ENCODE results near the gene TUBA3E.

GRCh38 chr2:130231656-130232055 lies 33.4 kb upstream of the TUBA3E start:
- TF ChIP-seq ZNF274 (IDR thresholded peaks at IDR 0.05; ENCODE audit: low read length) (no peak), ZNF274 (tag by site-specific recombination; IDR thresholded peaks at IDR 0.05; ENCODE audit: borderline replicate concordance) (no peak), CTCF (tag by site-specific recombination; IDR thresholded peaks at IDR 0.05) (no peak), ZNF24 (tag by site-specific recombination; IDR thresholded peaks at IDR 0.05) (no peak), BCL11A (tag by site-specific recombination; IDR thresholded peaks at IDR 0.05; ENCODE audit: low read depth) (no peak), ZNF660 (tag by site-specific recombination; IDR thresholded peaks at IDR 0.05) (no peak), ZBTB20 (tag by site-specific recombination; IDR thresholded peaks at IDR 0.05) (no peak), ZNF768 (tag by site-specific recombination; IDR thresholded peaks at IDR 0.05) (no peak), ZNF184 (tag by site-specific recombination; IDR thresholded peaks at IDR 0.05) (no peak), MEIS1 (CRISPR knock-in tag; IDR thresholded peaks at IDR 0.05; ENCODE audit: borderline replicate concordance) (no peak), ZSCAN18 (tag by site-specific recombination; IDR thresholded peaks at IDR 0.05) (no peak), ZNF148 (tag by site-specific recombination; IDR thresholded peaks at IDR 0.05; ENCODE audit: borderline replicate concordance) (no peak), ZSCAN23 (tag by site-specific recombination; IDR thresholded peaks at IDR 0.05) (no peak)
- TF ChIP-seq, protein P1, sequence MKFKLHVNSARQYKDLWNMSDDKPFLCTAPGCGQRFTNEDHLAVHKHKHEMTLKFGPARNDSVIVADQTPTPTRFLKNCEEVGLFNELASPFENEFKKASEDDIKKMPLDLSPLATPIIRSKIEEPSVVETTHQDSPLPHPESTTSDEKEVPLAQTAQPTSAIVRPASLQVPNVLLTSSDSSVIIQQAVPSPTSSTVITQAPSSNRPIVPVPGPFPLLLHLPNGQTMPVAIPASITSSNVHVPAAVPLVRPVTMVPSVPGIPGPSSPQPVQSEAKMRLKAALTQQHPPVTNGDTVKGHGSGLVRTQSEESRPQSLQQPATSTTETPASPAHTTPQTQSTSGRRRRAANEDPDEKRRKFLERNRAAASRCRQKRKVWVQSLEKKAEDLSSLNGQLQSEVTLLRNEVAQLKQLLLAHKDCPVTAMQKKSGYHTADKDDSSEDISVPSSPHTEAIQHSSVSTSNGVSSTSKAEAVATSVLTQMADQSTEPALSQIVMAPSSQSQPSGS (tag by site-specific recombination; IDR thresholded peaks at IDR 0.05; ENCODE audit: low read depth): no peak
